GM12875 (cell line): ENCODE data around the gene DLEC1.

Experiments used
- H3K4me3 ChIP-seq: one replicate; pipeline ENCODE4 v1.5.1; 2011; ENCODE audit warnings: low read depth, low read length, control low read depth
- CTCF ChIP-seq: IDR thresholded peaks from 2 replicates; pipeline ENCODE4 v1.5.1; 2011; ENCODE audit warnings: low read depth, mild to moderate bottlenecking, control low read depth, inconsistent platforms, low read length, moderate library complexity, borderline replicate concordance; ENCODE audit not compliant: insufficient read depth

Gene DLEC1

GRCh38 chr3:38015485-38015884, 23.5 kb upstream of the DLEC1 start:
- no peak for TF ChIP-seq CTCF
- no peak overlapping the region for H3K4me3 ChIP-seq

GRCh38 chr3:38015984-38016383, 23.0 kb upstream of the DLEC1 start:
- no peak for TF ChIP-seq CTCF
- H3K4me3 ChIP-seq: no peak overlapping the region

GRCh38 chr3:38016410-38016809, 22.6 kb upstream of the DLEC1 start:
- TF ChIP-seq CTCF: no peak

GRCh38 chr3:38016847-38017444, 22.1 kb upstream of the DLEC1 start:
- H3K4me3 ChIP-seq: no peak overlapping the region
- TF ChIP-seq CTCF: no peak

More at GRCh38 chr3:38016410-38016809, 22.6 kb upstream of the DLEC1 start:
- no peak overlapping the region for H3K4me3 ChIP-seq

GRCh38 chr3:38017445-38018295, 21.3 kb upstream of the DLEC1 start:
- TF ChIP-seq CTCF: no peak
- no peak overlapping the region for H3K4me3 ChIP-seq

- TF ChIP-seq CTCF: no peak
- H3K4me3 ChIP-seq: no peak overlapping the region
These were observed 20.4 kb upstream of the DLEC1 start for GRCh38 chr3:38018296-38019266.
